SU-DHL-6 (cell line): Measurements from ENCODE around the gene BCL2.

Source experiments
- H2AFZ ChIP-seq: fragments of 200-600 bp; sonication (generic); 2 replicates; pipeline ENCODE4 v1.6.1; 2014; ENCODE audit warnings: low read depth, mild to moderate bottlenecking, moderate library complexity, mixed read lengths, antibody characterized with exemption, low read length; ENCODE audit not compliant: severe bottlenecking
- H3F3A ChIP-seq: fragments of 200-600 bp; shearing (Covaris generic); 2 replicates; pipeline ENCODE4 v1.6.0; 2016; ENCODE audit warnings: antibody characterized with exemption, mild to moderate bottlenecking; ENCODE audit not compliant: insufficient read depth
- H3K27ac ChIP-seq: fragments of 200-600 bp; sonication (generic); 2 replicates; pipeline ENCODE4 v1.5.1; 2016; ENCODE audit warnings: low read depth, mild to moderate bottlenecking, low read length, moderate library complexity, mixed read lengths
- H3K27me3 ChIP-seq: fragments of 200-600 bp; sonication (generic), shearing (Covaris generic); 2 replicates; pipeline ENCODE4 v1.6.0; 2014; ENCODE audit warnings: mild to moderate bottlenecking, low read length
- H3K36me3 ChIP-seq: fragments of 200-600 bp; sonication (generic); 2 replicates; pipeline ENCODE4 v1.6.1; 2014; ENCODE audit warnings: mild to moderate bottlenecking, low read length, mixed read lengths
- H3K4me2 ChIP-seq: fragments of 300-600, 200-600 bp; shearing (Covaris generic), sonication (generic); 2 replicates; pipeline ENCODE4 v1.6.0; 2014; ENCODE audit warnings: low read length, low read depth, mild to moderate bottlenecking; ENCODE audit not compliant: poor library complexity, severe bottlenecking
- H3K4me3 ChIP-seq: fragments of 200-600 bp; sonication (generic); 2 replicates; pipeline ENCODE4 v1.5.1; 2014; ENCODE audit warnings: antibody characterized with exemption, low read length, mild to moderate bottlenecking, mixed read lengths; ENCODE audit not compliant: insufficient read depth, poor library complexity, severe bottlenecking
- H3K79me2 ChIP-seq: fragments of 200-600 bp; sonication (generic); 2 replicates; pipeline ENCODE4 v1.6.1; 2014; ENCODE audit warnings: mild to moderate bottlenecking, low read length, moderate library complexity; ENCODE audit not compliant: insufficient read depth
- H3K9ac ChIP-seq: fragments of 200-600 bp; sonication (generic); 2 replicates; pipeline ENCODE4 v1.7.0; 2014; ENCODE audit warnings: mild to moderate bottlenecking, low read length
- H3K9me2 ChIP-seq: fragments of 200-600 bp; sonication (generic); replicated peaks from 2 replicates; pipeline ENCODE4 v1.6.1; 2014; ENCODE audit warnings: low read length; ENCODE audit not compliant: insufficient read depth
- H3K9me3 ChIP-seq: fragments of 200-600 bp; sonication (generic); 2 replicates; pipeline ENCODE4 v1.6.1; 2014; ENCODE audit warnings: low read length, mixed read lengths; ENCODE audit not compliant: insufficient read depth
- H4K20me1 ChIP-seq: fragments of 200-600 bp; sonication (generic); 2 replicates; pipeline ENCODE4 v1.6.1; 2014; ENCODE audit warnings: low read depth, mild to moderate bottlenecking, antibody characterized with exemption, low read length, moderate library complexity, mixed read lengths
- EZH2phosphoT487 ChIP-seq: fragments of 200-600 bp; sonication (generic), shearing (Covaris generic); conservative IDR thresholded peaks from 2 replicates; pipeline ENCODE4 v1.6.1; 2018; ENCODE audit warnings: mild to moderate bottlenecking, antibody characterized with exemption, low read length, moderate library complexity, mixed read lengths
- TF ChIP-seq, protein P1 (sequence below): fragments of 200-600 bp; sonication (generic); IDR thresholded peaks from one replicate; pipeline ENCODE4 v1.5.1; 2017; ENCODE audit warnings: antibody characterized with exemption, mild to moderate bottlenecking, low read length, moderate library complexity; ENCODE audit not compliant: insufficient read depth, poor library complexity, severe bottlenecking

BCL2 gene

DNA sequence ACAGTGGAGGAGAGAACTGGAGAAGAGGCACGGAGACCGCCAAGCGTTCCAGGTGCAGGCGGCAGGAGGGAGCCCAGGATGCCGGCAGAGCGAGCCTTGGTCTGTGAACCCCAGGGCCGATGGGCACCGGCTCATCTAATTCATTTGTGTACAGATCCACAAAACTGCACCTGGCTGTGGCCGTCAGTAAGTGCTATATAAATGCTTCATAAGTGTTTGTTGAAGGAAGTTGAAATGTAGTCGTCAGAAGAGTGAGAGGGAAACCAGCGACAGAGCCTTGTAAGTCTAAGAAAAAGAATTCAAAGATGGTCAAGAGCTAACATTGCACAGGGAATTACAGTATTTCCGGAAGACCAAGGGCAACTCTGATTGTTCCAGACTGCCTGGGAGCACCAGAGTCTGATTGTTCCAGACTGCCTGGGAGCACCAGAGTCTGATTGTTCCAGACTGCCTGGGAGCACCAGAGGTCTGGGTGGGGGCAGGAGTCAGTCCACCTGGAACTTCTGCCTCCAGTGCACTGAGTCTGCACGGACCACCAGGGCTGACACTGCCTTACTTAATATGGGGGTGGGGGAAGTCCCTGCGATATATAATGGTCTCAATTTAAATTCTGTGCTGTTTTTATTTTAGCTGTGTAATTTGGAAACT lies 112.3 kb downstream of the BCL2 start:
- H2AFZ ChIP-seq = no peak overlapping the region
- H3K4me2 ChIP-seq = peak overlapping the region; percentile 26
- H3K9ac ChIP-seq = no peak overlapping the region
- H3K36me3 ChIP-seq = peaks cover 4% of the 10 kb centered on the region; the same call in 1 of the 2 replicates
- TF ChIP-seq, protein P1, sequence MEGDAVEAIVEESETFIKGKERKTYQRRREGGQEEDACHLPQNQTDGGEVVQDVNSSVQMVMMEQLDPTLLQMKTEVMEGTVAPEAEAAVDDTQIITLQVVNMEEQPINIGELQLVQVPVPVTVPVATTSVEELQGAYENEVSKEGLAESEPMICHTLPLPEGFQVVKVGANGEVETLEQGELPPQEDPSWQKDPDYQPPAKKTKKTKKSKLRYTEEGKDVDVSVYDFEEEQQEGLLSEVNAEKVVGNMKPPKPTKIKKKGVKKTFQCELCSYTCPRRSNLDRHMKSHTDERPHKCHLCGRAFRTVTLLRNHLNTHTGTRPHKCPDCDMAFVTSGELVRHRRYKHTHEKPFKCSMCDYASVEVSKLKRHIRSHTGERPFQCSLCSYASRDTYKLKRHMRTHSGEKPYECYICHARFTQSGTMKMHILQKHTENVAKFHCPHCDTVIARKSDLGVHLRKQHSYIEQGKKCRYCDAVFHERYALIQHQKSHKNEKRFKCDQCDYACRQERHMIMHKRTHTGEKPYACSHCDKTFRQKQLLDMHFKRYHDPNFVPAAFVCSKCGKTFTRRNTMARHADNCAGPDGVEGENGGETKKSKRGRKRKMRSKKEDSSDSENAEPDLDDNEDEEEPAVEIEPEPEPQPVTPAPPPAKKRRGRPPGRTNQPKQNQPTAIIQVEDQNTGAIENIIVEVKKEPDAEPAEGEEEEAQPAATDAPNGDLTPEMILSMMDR = no peak
- no peak for TF ChIP-seq EZH2phosphoT487
- H3K79me2 ChIP-seq = peaks cover 98% of the 10 kb centered on the region
- no peaks in the 10 kb centered on the region for H3K9me2 ChIP-seq
- no peaks in the 10 kb centered on the region for H3K9me3 ChIP-seq
- no peaks in the 10 kb centered on the region for H3K27me3 ChIP-seq
- H3K27ac ChIP-seq = peak overlapping the region; percentile 50
- H3K4me3 ChIP-seq = no peak overlapping the region
- peaks cover 18% of the 10 kb centered on the region for H3F3A ChIP-seq
- no peaks in the 10 kb centered on the region; the same call in 1 of the 2 replicates for H4K20me1 ChIP-seq

DNA sequence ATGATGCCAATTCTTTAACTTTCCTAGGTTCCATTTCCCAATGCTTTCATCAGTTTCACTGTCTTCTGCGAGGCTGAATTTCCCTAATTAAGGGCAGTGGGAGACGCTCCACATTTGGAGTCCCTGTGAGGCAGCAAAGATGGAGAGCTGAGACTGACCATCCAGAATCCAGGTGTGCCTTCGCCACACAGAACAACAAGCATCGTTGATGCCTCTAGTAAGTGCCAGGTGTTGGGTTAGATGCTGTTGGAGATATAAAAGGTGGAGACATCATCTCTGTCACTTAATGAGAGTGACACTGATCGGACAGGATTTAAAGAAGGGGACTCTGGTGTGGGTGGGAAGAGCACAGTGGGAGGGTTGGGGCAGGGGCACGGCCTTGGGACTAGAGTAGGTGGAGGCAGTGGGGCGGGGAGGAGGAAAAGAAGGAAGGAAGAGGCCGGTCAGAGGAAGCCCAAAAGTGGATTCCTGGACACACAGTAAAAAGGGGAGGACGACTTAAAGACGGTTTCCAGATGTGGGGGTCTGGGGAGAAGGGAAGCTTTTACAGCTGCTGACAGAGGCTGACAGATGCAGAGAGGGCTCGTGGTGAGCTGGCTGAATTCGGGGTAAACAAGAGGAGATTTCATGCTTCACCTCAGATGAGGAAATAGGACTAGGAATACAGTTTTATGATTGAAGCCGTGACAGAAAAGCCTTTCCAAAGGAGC lies 113.0 kb downstream of the BCL2 start:
- Histone ChIP-seq H4K20me1 (no peaks in the 10 kb centered on the region; the same call in 1 of the 2 replicates), H3K27ac (peak overlapping the region; percentile 50), H3K9me3 (no peaks in the 10 kb centered on the region), H2AFZ (no peak overlapping the region), H3K4me2 (no peak overlapping the region), H3K4me3 (no peak overlapping the region), H3K36me3 (peaks cover 4% of the 10 kb centered on the region; the same call in 1 of the 2 replicates), H3F3A (peaks cover 18% of the 10 kb centered on the region), H3K79me2 (peaks cover 95% of the 10 kb centered on the region), H3K27me3 (no peaks in the 10 kb centered on the region), H3K9me2 (no peaks in the 10 kb centered on the region), H3K9ac (no peak overlapping the region)
- TF ChIP-seq, protein P1 = no peak
- TF ChIP-seq EZH2phosphoT487 = no peak

DNA sequence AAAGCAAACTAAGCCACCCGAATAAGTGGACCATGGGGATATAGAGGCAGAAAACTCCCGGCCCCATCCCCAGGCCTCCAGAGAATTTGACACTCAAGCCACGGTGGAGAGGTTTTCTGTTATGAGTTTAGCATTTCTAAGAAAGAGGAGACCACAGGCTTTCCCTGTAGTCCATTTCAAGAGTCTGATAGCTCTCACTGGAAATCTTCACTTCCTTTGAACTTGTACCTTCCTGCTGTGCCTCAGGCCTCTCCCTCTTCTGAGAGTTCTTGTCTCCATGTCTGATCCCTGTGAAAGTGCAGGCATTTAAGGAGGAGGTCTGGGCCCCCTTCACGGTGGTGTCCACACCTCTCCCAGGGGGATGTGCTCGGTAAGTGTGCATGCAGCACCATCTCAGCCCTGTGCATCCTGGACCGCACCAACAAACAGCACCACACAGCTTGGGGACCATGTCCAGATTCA lies 113.7 kb downstream of the BCL2 start:
- Histone ChIP-seq H3F3A (peaks cover 14% of the 10 kb centered on the region), H3K9ac (no peak overlapping the region), H3K4me2 (no peak overlapping the region), H3K79me2 (peaks cover 94% of the 10 kb centered on the region), H3K9me2 (no peaks in the 10 kb centered on the region), H4K20me1 (no peaks in the 10 kb centered on the region; the same call in 1 of the 2 replicates), H2AFZ (no peak overlapping the region), H3K4me3 (no peak overlapping the region), H3K27me3 (no peaks in the 10 kb centered on the region), H3K9me3 (no peaks in the 10 kb centered on the region), H3K27ac (no peak overlapping the region), H3K36me3 (peaks cover 4% of the 10 kb centered on the region; the same call in 1 of the 2 replicates)
- TF ChIP-seq EZH2phosphoT487 = no peak
- TF ChIP-seq, protein P1 = no peak
